Measurements from ENCODE around the gene RRBP1.

RRBP1 gene

DNA sequence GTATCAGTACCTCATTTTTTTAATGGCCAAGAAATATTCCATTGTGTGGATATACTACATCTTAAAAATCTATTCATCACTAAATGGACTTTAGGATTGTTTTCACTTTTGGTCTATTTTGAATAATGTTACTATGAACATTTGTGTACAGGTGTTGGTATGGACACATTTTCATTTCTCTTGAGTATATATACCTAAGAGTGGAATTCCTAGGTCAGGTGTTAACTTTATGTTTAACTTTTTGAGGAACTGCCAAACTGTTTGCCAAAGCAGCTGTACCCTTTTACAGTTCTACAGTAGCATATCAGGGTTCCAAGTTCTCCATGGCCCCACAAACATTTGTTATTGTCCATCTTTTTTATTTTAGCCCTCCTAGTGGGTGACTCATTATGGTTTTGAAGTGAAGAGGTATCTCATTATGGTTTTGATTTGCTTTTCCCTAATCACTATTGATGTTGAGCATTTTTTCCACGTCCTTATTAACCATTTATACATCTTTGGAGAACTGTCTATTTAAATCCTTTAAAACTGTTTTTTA lies 84.0 kb downstream of the RRBP1 start:
- no peak for DNase-seq

DNA sequence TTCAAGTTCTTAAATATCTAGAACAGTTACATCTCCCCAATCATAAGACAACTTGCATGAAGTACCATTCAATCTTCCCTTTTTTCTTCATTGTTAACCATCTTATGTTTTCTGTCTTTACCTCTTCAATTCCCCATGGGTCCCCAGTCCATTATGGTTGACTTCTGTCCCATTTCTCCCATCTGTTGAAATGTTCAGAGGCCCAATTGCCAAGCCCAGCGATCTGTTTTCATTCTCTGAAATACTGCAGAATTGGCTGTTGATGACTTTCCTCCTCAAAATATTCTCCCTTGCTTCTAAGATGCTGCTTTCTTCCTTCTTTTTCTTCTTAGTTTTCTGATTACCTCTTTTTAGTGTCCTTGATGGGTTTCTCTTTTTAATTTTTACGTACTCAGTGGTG lies 86.2 kb downstream of the RRBP1 start:
- intact Hi-C loops (cut with DNase I), result no loop called here
- no peak for DNase-seq

More for the DNA sequence above, 84.0 kb downstream of the RRBP1 start:
- intact Hi-C loops (cut with DNase I), result no loop called here

DNA sequence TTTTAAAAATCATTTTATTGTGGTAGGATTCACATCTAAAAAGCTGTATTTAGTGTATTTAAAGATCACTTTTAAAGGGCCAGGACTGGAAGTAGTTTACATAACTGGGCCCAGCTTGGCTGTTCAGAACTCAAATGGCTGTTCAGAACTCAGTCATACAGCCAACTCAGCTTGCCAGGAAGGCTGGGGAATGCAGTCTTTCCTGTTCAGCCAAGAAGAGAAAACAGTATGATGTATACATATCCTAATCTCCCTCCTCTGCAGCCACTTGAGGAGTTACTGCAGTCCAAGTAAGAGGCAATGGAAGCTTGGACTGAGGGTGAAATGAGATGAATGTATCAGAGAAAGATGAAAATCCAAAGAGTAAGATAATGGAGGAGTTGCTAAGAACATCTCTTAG lies 87.6 kb downstream of the RRBP1 start:
- intact Hi-C loops (cut with DNase I), result no loop called here
- DNase-seq, result no peak

DNA sequence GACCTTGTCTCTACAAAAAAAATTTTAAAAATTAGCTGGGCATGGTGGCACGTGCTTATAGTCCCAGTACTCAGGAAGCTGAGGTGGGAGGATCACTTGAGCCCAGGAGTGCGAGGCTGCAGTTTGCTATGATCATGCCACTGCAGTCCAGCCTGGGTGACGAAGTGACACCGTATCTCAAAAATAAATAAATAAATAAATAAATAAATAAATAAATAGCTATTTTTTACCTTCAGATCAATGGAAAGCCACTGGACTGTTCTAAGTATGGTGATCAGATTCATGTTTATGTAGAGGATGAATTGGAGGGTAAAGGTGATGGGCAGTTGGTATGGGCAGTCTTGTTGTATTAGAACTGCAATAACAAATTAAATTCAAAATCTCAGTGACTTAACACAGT lies 88.1 kb downstream of the RRBP1 start:
- intact Hi-C loops (cut with DNase I), result no loop called here
- DNase-seq, result no peak

DNA sequence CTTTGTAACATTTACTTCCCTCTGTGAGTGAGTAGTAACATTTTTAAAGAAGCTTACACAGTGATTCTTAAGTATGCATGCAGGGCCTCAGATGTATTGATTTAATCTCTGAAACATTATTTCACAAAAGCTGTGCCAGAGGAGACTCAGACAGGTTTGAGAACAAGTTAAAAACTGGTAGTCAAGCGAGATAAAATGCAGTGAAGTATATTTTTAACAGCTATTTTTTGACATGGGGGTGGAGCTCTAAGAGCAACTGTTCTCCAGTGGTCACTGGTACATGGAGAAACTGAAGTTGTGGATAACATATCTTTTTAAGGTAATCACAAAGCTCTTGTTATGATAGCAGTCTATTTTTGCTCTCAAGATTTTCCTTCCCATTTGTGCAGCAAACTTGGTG lies 91.8 kb downstream of the RRBP1 start:
- DNase-seq, result no peak
- intact Hi-C loops (cut with DNase I), result no loop called here

DNA sequence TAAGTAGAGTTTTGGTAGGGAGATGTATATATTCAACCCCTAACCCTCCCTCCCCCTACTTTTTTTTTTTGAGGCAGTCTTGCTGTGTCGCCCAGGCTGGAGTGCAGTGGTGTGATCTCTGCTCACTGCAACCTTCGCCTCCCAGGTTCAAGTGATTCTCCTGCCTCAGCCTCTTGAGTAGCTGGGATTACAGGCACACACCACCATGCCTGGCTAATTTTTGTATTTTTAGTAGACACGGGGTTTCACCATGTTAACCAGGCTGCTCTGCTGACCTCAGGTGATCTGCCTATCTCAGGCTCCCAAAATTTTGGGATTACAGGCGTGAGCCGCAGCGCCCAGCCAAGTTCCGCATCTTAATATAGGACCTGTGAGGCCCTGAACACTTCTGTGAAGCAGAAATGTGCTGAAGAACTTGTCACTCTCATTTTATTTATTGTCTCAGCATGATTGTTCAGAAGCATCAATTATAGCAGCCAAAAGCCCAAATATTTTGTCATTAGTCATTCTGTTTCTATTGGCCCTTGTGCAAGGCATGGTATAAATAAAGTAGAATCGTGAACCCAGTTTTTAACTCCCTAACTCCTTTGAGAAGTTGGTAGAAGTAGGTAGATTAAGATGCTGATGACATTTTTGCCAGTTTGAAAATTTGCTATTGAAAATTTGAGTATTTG lies 92.7 kb downstream of the RRBP1 start:
- intact Hi-C loops (cut with DNase I), result no loop called here
- DNase-seq, result no peak

DNA sequence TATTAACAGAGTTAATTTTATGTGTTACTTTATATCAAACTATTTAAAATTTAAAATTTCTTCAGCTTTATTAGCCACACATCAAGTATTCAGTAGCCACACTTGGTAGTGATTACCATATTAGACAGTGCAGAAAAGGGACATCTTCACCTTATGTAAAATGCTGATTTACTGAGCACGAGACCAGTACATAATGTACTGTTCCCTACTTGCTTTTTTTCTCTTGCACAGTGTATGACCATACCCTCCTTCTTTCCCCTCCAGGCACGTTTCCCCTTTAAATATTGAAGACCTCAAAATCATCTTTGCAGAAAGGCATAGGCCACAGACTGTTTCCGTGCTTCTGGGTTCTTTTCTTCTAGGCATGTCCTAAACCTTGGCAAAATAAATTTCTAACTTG lies 94.2 kb downstream of the RRBP1 start:
- intact Hi-C loops (cut with DNase I), result no loop called here
- DNase-seq, result no peak

DNA sequence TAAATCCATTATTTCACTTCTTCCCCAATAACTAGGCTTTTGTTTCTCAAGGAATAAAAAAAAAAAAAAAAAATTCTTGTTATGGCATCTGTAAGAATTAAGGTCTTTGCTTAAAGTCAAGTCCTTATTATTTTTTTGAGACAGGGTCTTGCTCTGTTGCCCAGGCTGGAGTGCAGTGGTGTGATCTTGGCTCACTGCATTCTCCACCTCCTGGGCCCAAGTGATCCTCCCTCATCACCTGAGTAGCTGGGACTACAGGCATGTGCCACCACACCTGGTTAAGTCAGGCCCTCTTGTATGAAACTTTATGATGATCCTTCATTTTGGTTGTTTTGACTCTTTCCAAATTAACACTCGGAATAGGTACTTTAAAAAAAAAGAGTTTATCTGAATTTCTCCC lies 94.9 kb downstream of the RRBP1 start:
- intact Hi-C loops (cut with DNase I), result no loop called here
- no peak for DNase-seq

DNA sequence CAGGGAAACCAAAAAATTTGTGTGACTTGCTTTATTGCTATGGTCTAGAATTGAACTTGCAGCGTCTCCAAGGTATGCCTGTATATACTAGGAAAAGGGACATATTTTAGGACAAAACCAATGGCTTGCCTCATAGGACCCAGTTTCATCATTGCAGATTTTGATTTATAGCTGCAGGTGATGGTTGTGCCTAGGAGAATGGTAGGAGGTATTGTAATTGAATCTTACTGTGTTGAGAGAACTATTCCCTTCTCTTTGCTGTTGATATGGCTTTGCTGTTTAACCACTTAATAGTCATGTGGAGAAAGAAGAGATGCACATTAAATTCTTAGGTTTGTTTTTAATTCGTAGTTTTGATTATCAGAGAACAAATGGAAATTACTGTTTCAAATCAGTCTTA lies 95.8 kb downstream of the RRBP1 start:
- intact Hi-C loops (cut with DNase I), result no loop called here
- no peak for DNase-seq

DNA sequence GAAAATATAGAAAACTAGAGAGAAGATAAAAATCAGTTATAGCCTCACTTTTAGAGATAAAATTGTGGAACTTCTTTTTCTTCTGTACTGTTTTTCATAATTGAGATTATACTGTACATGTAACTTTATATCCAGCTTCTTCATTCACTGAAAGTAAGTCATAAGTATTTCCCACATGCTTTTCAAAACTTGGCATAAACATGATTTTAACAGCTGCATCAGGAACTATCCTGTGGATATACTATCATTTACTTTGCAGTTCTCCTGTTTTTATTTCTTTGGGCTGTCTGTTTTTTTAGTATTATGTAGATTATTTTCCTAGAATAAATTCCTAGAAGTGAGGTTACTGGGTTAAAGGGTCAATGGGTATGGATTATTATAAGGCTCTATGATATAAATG lies 97.4 kb downstream of the RRBP1 start:
- DNase-seq, result no peak
- intact Hi-C loops (cut with DNase I), result no loop called here

DNA sequence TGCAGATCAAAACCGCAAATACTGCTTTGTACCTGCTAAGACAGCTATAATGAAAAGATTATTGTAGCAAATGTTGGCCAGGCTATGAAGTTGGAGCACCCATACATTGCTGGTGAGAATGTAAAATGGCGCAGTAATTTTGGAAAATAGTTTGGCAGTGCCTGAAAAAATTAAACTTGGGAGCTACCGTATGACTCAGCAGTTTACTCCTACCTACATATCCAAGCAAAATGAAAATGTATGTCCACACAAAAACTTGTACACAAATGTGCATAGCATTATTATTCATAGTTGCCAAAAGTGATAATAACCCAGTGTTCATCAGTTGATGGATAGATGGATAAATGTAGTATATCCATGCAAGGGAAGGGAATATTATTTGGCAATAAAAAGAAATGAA lies 98.9 kb downstream of the RRBP1 start:
- no peak for DNase-seq
- intact Hi-C loops (cut with DNase I), result no loop called here

DNA sequence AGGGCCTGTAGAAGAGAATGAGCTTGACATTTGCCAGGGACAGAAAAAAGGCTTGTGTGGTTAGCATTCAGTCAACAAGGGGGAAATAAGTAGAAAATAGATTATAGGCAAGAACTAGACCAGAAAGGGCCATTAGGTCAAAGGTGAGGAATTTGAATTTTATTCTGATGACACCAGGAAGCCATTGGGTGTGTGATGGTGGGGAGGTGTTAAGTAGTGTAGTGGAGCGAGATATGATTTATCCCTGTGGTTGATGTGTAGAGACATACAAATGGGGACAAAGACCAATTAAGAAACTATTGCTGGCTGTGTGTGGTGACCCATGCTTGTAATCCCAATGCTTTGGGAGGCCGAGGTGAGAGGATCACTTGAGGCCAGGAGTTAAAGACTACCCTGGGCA lies 101.1 kb downstream of the RRBP1 start:
- DNase-seq, result no peak
- intact Hi-C loops (cut with DNase I), result no loop called here

DNA sequence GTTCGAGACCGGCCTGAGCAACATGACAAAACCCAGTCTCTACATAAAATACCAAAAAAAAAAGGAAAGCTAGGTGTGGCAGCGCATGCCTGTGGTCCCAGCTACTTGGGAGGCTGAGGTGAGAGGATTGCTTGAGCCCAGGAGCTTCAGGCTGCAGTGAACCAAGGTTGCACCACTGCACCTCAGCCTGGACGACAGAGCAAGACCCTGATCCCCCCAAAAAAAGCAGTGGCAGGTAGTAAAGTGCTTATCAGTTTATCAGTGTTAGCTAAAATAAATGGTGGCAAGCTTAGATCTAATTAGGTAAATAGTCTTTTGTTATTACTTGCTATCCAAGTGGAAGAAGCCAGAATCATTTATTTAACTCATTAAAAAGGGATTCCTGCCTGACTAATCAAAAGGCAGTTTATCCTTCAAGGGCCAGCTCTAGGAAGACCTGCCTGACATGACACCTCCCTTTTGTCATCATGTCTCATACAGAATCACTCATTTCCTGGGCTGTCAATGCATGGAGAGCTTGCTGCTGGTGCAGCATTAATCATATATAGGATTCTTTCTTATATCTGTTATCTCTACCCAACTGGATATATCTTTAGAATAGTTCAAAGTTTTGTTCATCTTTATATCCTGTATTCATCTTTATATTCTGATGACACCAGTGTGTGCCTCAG lies 102.5 kb downstream of the RRBP1 start:
- no peak for DNase-seq
- intact Hi-C loops (cut with DNase I), result no loop called here

DNA sequence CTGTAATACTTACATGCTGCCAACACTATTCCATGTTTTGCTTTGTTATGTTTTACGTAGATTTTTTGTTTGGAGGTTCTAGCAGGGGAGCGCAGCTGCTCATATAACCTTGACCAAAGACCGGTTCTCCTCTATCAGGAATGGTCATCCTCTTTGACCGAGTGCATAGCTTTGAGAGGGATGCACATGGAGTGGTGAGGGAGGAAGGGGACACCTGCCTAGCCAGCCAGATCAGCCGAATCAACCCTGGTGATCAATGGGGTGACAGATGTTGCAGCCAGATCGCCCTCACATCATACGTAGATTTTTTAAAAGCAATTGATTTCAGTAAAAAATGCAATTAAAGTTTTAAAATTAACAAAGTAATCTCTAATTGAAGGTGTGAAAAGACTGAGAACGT lies 105.8 kb downstream of the RRBP1 start:
- intact Hi-C loops (cut with DNase I), result no loop called here
- DNase-seq, result no peak

DNA sequence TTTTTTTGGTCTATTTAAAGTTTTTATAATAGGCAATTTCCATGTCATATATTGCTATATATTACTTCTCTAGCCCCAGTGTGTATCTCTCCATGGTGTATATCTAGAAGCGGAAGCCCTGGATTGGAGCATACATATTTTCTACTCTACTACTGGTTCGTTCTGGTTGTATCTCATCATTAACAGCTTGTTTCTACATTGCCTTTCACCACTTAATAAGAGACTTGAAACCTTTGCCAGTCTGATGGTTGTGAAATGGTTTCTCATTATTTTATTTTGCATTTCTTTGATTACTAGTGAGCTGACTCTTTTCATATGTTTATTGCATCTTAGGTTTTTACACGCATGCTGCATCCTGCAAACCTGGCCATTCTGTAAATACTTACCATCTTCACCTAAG lies 108.6 kb downstream of the RRBP1 start:
- DNase-seq, result no peak
- intact Hi-C loops (cut with DNase I), result no loop called here

DNA sequence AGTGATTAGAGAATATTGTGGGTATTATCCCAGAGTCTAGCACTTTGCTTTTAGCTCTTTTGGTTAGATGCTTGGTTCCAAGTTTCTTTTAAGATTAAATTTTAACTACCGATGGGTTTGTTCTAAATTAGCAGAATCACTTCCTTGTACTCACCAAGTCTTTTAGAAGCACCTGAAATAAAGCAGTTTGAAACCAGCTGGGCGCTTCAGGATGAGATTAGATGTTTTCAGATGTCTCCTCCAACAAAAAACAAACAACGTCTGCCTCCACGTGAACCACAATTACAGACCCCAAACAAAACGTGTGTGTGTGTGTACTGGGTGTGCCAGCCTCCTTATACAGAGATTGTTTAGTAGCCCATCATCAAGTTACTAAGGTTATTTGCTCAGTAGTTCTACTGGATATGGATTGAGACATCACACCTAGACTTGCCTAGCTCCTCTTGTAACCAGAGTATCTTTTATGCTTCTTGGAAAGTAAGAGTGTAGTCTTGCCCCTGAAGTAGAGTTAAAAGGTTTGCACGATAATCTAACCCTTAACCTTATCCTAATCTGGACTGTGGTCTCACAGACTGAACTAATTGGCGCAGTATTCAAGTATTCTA lies 109.9 kb downstream of the RRBP1 start:
- intact Hi-C loops (cut with DNase I), result no loop called here
- no peak for DNase-seq

DNA sequence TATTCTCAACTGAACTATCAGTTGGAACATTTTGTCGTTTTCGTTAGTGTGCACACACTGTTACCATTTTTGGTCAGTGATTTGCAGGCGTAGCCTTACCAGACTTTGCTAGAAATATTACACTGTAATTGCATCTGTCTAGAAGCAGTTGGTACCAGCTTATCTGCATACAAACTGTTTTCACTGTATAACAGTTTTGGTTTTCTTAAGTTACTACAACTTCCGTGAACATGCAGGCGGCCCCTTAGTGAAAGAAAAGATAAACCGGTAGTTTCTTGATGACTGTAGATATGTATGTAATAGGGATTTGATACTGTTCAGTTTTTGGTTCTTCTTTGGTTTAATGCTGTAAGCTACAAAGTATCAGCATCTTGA lies 110.9 kb downstream of the RRBP1 start:
- intact Hi-C loops (cut with DNase I), result no loop called here
- DNase-seq, result no peak

DNA sequence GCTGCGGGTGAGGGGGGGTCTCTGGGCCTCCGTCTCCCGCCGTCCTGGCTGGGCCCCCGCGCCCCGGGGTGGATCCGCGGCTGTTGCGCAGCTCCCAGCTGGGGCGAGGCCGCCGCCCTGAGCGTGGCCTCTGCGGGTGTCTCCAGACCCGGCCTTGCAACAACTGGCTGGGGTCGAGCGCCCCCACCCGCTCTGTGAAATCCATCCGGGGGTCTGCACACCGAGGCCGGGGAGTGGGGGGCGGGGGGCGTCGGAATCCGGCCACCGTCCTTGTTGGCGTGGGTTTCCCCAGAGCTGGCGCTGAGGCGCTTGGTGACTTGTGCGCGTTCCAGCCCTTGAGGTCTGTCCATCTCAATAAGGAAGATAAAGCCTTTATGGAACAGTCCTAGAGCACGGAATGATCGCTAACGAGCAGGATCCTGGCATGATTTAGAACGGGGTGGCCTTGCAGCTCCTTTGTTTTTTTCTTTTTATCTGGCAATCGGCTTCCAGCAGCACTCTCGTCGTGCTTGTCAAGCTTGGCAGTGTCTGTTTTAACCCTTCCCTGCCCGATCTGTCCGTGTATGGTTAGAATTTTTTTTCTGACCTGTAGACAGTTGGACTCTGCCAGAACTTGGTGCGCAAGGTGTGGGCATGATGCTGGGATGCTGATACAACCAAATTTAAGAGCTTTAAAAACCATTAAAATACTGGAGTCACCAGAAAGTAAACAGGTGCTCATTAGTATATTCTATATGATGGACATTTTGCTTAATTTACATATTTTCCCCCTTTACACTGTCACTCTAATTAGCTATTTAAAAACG lies 111.5 kb downstream of the RRBP1 start:
- intact Hi-C loops (cut with DNase I), result no loop called here
- peak in 8 of 10 donors; percentile 14 to 91 (median 42) for DNase-seq

DNA sequence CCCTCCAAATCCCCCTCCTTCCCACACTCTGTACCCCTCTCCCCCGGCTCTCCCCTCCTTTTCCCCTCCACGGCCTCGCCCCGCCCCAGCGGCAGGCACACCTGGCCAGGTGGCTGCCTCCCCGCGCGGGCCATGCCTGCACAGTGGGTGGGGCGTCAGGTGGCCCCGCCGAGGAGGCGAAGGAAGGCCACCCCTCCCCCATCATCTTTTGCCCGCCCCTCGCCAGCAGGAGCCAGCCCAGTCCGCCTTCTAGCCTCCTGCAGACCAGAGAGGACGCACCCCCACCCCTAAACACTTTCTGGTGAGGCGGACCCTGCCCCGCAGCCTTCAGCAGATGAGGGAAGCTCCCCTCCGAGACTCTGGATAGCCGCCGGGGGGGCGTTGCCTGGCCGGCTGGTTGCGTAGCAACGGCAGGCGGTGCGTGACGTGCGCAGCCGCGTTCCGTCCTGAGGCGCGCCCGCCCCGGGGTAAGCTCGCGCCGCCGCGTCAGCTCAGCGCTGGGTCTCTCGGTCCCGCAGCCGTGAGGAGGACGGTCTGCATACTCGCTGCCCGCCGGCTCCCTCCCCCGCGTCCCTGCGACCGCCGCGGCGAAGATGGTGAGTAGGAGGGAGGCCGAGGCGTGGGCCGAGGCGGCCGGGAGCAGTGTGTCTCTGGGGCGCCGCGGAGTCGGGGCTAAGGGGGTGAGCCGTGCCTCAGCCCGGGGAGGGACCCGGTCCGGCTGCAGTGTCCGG lies 112.3 kb downstream of the RRBP1 start, which contains the start of gene DSTN:
DSTN (plus strand) TSS at position 460 of the 731 bp plus-strand sequence; CDS start at position 594, 134 bp downstream.
- intact Hi-C loops (cut with DNase I), result no loop called here
- DNase-seq, result peak; percentile 86 to 99 (median 92)

DNA sequence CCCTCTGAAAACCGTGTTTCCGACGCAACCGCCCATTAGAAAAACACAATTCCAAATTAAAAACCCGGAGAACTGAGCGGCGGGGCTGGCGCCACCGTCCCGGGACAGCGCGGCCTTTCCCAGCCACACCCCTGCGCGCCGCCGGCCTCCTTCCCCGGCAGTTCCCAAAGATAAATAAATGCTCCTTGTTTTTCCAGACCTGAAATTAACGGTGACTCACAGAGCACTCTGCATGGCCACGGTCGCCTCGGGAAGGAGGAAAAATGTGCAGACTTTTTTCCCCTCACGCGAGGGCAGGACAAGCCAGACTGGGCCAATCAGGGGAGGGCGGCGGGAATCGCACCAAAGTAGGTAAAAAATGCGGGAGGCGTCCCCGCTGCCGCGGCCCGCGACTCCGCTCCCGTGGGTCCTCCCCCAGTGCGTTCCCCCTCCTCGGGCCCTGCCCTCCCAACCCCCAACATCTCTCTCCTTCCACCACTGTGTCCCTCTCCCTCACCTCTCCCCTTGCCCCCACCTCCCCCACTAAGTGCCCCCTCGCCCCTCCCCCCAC lies 113.0 kb downstream of the RRBP1 start:
- intact Hi-C loops (cut with DNase I), result loop anchor here (1.0 kb wide), 1 partner anchor 114 kb away; no protein-coding TSS in a partner anchor
- peak; percentile 16 to 90 (median 45) for DNase-seq
